OCI-LY1 (cell line): Measurements from ENCODE around the gene SNX32.

ENCODE experiments used
- H2AFZ ChIP-seq: fragments of 200-600 bp; sonication (generic), shearing (Covaris generic); 2 replicates; pipeline ENCODE4 v1.6.0; 2014; ENCODE audit warnings: antibody characterized with exemption, mild to moderate bottlenecking, low read length
- H3F3A ChIP-seq: fragments of 200-600 bp; sonication (generic), shearing (Covaris generic); 2 replicates; pipeline ENCODE4 v1.6.0; 2014; ENCODE audit warnings: mild to moderate bottlenecking, antibody characterized with exemption, low read length, moderate library complexity; ENCODE audit not compliant: insufficient read depth
- H3K27ac ChIP-seq: fragments of 200-600 bp; sonication (generic); 2 replicates; pipeline ENCODE4 v1.5.1; 2014; ENCODE audit warnings: low read length, mixed run types, mild to moderate bottlenecking, low read depth; ENCODE audit not compliant: poor library complexity, severe bottlenecking
- H3K27me3 ChIP-seq: fragments of 200-600 bp; sonication (generic); 2 replicates; pipeline ENCODE4 v1.6.0; 2014; ENCODE audit warnings: antibody characterized with exemption, mild to moderate bottlenecking, low read length, moderate library complexity; ENCODE audit not compliant: insufficient read depth
- H3K36me3 ChIP-seq: fragments of 200-600 bp; sonication (generic); 2 replicates; pipeline ENCODE4 v1.6.1; 2014; ENCODE audit warnings: mild to moderate bottlenecking, antibody characterized with exemption, low read length, moderate library complexity, mixed read lengths; ENCODE audit not compliant: insufficient read depth
- H3K4me1 ChIP-seq: fragments of 200-600 bp; sonication (generic); 2 replicates; pipeline ENCODE4 v1.5.1; 2014; ENCODE audit warnings: mild to moderate bottlenecking, low read length, moderate library complexity; ENCODE audit not compliant: insufficient read depth, severe bottlenecking
- H3K4me2 ChIP-seq: fragments of 200-600 bp; sonication (generic), shearing (Covaris generic); 2 replicates; pipeline ENCODE4 v1.6.1; 2014; ENCODE audit warnings: low read length
- H3K4me3 ChIP-seq: fragments of 200-600 bp; sonication (generic); 2 replicates; pipeline ENCODE4 v1.5.1; 2014; ENCODE audit warnings: low read length, low read depth, mild to moderate bottlenecking, mixed read lengths; ENCODE audit not compliant: poor library complexity, severe bottlenecking
- H3K79me2 ChIP-seq: fragments of 200-600 bp; shearing (Covaris generic); 2 replicates; pipeline ENCODE4 v1.6.1; 2016; ENCODE audit warnings: mixed run types, low read length, mixed read lengths; ENCODE audit not compliant: insufficient read depth
- H3K9ac ChIP-seq: fragments of 200-600 bp; sonication (generic), shearing (Covaris generic); 2 replicates; pipeline ENCODE4 v1.6.1; 2014; ENCODE audit warnings: mild to moderate bottlenecking, low read length, mixed read lengths
- H3K9me2 ChIP-seq: fragments of 200-600 bp; sonication (generic), shearing (Covaris generic); 2 replicates; pipeline ENCODE4 v1.6.1; 2014; ENCODE audit warnings: low read depth, mild to moderate bottlenecking, low read length, mixed read lengths
- H3K9me3 ChIP-seq: fragments of 200-600 bp; shearing (Covaris generic); 2 replicates; pipeline ENCODE4 v1.6.1; 2014; ENCODE audit warnings: low read length, mixed read lengths
- H4K20me1 ChIP-seq: fragments of 200-600 bp; sonication (generic), shearing (Covaris generic); 2 replicates; pipeline ENCODE4 v1.6.0; 2016; ENCODE audit warnings: mild to moderate bottlenecking, low read length; ENCODE audit not compliant: insufficient read depth
- CTCF ChIP-seq: fragments of 200-600 bp; sonication (generic), shearing (Covaris generic); IDR thresholded peaks from 2 replicates; pipeline ENCODE4 v1.5.1; 2017; ENCODE audit warnings: mild to moderate bottlenecking, antibody characterized with exemption, low read length, moderate library complexity, mixed read lengths
- EZH2 ChIP-seq: fragments of 200-600 bp; sonication (generic), shearing (Covaris generic); IDR thresholded peaks from 2 replicates; pipeline ENCODE4 v1.8.0; 2017; ENCODE audit warnings: borderline replicate concordance, mixed run types, mild to moderate bottlenecking, antibody characterized with exemption, low read length, moderate library complexity, mixed read lengths

SNX32 gene

GRCh38 chr11:65864706-65865471 lies 31.1 kb downstream of the SNX32 start:
- H3K4me2 ChIP-seq: no peak overlapping the region
- H3K36me3 ChIP-seq: peaks cover 63% of the 10 kb centered on the region
- peaks cover 6% of the 10 kb centered on the region; the same call in 1 of the 2 replicates for H3K79me2 ChIP-seq
- no peaks in the 10 kb centered on the region for H3F3A ChIP-seq
- no peaks in the 10 kb centered on the region for H3K9me2 ChIP-seq
- peaks cover 13% of the 10 kb centered on the region for H3K4me1 ChIP-seq
- H3K4me3 ChIP-seq: no peak overlapping the region
- H3K27me3 ChIP-seq: no peaks in the 10 kb centered on the region
- H2AFZ ChIP-seq: no peak overlapping the region
- no peak for TF ChIP-seq CTCF
- TF ChIP-seq EZH2: no peak
- no peak overlapping the region for H3K27ac ChIP-seq
- no peaks in the 10 kb centered on the region for H4K20me1 ChIP-seq
- H3K9ac ChIP-seq: no peak overlapping the region
- H3K9me3 ChIP-seq: no peaks in the 10 kb centered on the region

- no peak overlapping the region for H2AFZ ChIP-seq
- H3K36me3 ChIP-seq: peaks cover 63% of the 10 kb centered on the region
- TF ChIP-seq CTCF (no peak), EZH2 (no peak)
- no peaks in the 10 kb centered on the region for H3K9me2 ChIP-seq
- peaks cover 6% of the 10 kb centered on the region; the same call in 1 of the 2 replicates for H3K79me2 ChIP-seq
- peaks cover 11% of the 10 kb centered on the region for H3K4me1 ChIP-seq
- no peak overlapping the region for H3K9ac ChIP-seq
- no peaks in the 10 kb centered on the region for H3K9me3 ChIP-seq
- no peak overlapping the region for H3K27ac ChIP-seq
- no peaks in the 10 kb centered on the region for H3K27me3 ChIP-seq
- H3F3A ChIP-seq: no peaks in the 10 kb centered on the region
- no peak overlapping the region for H3K4me2 ChIP-seq
- no peaks in the 10 kb centered on the region for H4K20me1 ChIP-seq
- H3K4me3 ChIP-seq: no peak overlapping the region
These were observed 31.9 kb downstream of the SNX32 start for GRCh38 chr11:65865550-65866172.

GRCh38 chr11:65866509-65867283 lies 32.9 kb downstream of the SNX32 start:
- Histone ChIP-seq H3K4me3 (no peak overlapping the region), H3K4me1 (peaks cover 4% of the 10 kb centered on the region), H3K36me3 (peaks cover 58% of the 10 kb centered on the region), H3K4me2 (no peak overlapping the region), H4K20me1 (no peaks in the 10 kb centered on the region), H3K9ac (no peak overlapping the region), H3K9me3 (no peaks in the 10 kb centered on the region), H3K27me3 (peaks cover 3% of the 10 kb centered on the region; the same call in 1 of the 2 replicates), H3K27ac (no peak overlapping the region), H3K9me2 (no peaks in the 10 kb centered on the region), H3F3A (no peaks in the 10 kb centered on the region), H3K79me2 (no peaks in the 10 kb centered on the region), H2AFZ (no peak overlapping the region)
- no peak for TF ChIP-seq CTCF
- no peak for TF ChIP-seq EZH2
